Muscle of arm (tissue), 12 donors: ENCODE measurements around the gene OSCP1. TPM values are rescaled to one million over a fixed set of nuclear protein-coding genes. Genes with fewer than 3 reads are reported as not detected.

Source experiments
- DNase-seq: peaks from one replicate; pipeline ENCODE4 v3.0.0-alpha.2; 2013
- polyA plus RNA-seq, 12 donors: library from polyadenylated mRNA; unstranded; fragments of 120-200 nt; gene quantifications; one replicate each; pipeline ENCODE4 v1.2.1, GENCODE V29; 2013; ENCODE audit not compliant: insufficient read length in 12 of 12

OSCP1 gene
- polyA plus RNA-seq, 12 donors, result 4.1 to 21.7 (median 6.1) TPM; not detected in 1

DNA sequence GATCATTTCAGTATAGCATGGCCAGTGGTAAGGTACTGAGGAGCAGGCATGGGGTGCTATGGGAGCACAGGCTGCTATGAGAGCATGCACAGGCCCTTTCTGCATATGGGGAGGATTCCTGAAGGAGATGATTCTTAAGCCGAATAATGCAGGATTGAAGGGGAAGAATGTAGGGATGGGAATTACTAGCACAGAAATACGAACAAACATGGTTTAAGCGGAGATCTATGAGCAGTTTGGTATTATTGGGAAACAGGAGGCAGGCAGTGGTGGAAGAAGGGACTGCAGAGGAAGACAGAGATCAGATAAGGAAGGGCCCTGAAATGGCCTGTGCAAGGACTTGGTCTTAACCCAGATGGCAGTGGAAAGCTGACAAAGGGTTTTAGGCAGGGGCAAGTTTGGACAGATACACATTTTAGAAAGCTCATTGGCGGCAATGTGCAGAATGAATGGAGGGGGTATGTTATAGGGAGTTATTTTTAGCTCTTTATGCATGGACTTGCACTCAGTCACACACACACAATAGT lies 1.7 kb downstream of the OSCP1 start:
- no peak for DNase-seq

DNA sequence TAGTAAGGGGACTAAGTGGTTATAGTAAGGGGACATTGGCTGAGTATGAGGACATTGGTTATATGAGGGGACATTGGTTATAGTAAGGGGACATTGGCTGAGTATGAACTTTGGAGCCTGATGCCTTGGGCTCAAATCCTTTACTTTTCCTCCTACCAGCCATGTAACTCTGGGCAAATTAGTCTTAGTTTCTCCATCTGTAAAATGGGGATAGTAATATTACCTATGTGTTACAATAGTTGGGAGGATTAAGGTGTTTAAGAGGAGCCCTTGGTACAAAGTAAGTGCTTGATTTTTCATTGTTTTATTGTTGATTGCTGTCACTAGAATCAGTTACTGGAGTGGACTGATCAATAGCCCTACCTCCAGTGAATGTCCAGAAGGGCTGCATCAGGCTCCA lies 2.8 kb downstream of the OSCP1 start:
- DNase-seq, result no peak

DNA sequence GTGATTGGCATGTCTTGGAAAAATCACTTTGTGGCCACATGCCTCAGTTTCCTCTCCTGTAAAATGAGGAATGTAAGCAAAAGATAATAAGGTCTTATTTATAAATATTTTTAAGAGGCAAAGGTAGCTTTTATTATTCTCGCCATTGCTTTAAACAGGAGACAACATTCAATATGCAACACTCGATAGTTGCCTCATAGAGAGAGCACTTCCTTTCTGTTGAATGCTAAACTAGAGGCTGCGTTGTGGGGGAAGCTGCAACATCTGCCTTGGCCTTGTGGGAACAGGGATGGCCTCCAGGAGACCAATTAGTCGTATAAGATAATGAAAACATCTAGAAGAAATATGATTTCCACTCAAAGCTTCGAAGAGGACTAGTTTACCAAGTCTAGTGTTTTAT lies 3.5 kb downstream of the OSCP1 start:
- DNase-seq, result no peak

DNA sequence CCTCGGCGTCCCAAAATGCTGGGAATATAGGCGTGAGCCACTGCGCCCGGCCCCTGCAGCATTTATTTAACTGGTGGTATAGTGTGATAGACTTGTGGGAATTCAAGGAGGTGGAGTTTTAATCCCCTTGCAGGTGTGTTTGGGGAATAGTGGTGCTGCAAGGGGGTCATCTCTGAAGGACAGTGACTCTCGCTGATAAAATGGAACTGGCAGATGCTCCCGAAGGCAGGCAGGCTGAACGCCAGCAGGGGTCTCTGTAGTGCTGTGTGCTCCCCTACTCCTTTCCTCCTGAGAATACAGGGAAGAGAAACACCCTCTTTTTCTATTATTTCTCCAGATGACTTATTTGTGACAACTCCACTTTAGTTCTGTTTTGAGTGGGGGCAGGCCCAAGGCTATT lies 4.0 kb downstream of the OSCP1 start:
- no peak for DNase-seq

DNA sequence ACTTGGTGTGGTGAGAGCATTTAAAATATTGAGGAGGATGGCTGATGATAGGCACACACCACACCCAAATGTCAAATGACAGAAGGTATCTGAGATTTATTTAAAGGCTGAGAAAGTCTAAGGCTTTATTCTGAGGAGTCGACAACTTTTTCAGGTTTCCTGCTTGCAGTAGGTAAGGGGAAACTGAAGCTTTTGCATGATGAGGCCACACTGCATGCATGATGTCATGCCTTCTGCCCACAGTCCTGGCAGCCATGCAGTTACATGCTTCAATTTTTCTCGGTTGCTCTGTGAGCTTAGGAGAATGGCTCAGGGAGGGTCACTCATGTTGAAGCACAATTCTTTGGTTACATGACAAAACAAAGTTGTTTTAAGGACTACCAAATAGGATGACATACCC lies 7.0 kb downstream of the OSCP1 start:
- no peak for DNase-seq

DNA sequence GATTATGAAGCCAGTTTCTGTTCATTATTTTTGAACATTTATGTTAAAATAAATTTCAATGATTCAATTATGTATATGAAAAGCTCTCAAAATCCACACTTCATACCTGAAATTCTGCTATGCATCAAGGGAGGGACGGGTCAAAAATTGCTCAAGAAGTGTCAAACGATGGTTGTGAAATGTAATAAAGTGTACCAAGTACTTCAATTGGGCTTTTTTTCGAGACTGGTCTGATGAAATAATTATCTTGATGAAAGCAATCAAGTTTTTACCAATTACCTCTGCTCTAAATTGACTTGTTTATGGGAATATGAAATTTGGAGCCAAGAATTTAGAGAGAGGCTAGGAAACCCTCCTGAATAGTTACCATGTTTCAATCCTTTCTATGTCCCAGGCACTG lies 7.9 kb downstream of the OSCP1 start:
- no peak for DNase-seq

DNA sequence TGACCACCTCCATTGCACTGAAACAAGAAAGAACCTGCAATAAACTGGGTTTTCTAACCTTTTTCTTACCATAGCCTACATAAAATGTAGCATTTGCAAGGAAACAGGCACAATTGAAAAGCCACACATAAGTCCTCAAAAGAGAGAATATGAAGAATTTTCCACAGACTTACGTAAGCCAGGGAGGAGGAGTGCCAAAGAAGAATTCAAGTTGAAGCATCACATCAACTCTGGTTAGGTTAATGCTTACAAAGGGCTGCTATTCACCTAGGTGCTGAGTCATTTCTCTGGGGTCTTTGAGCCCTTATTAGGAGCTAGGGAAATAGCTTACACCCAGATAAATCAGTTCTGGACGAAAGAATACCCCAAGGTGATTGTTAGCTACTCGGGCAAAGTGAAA lies 9.6 kb downstream of the OSCP1 start:
- DNase-seq, result no peak

DNA sequence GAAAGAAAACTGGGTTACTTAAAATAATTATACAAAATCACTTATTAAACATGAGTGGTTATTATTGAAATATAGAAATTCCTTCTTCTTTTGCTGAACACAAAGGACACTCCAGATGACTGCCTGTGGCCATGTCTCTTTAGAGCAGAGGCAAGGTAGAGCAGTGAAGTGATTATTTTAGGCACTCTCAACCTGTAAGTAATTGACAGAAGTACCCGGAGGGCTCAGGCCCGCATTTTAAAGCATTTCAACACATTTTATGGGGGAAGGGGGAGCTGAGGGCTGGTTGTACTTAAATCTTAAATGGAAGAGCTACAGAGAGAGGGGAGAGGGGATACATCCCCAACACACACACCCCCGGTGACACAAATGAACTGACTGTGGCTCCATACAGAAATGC lies 10.2 kb downstream of the OSCP1 start:
- DNase-seq, result no peak

DNA sequence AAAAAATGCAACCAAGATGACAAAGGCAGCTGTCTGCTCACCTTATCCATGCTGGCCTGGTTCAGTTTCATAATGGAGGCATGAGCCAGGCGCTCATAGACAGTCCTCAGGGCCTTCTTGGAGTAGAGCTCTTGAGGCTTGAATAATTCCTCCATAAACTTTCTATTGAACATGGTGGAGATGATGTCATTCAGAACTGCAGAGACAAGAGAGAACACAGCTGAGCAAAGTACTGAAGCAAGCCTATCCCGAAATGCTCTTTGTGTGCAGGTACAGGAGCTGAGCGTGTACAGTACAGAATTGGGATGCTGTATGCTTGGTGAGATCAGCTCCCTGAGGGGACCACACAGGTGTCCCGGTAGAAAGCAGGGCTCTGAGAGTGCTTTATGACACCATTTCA lies 11.5 kb downstream of the OSCP1 start:
- DNase-seq, result no peak

DNA sequence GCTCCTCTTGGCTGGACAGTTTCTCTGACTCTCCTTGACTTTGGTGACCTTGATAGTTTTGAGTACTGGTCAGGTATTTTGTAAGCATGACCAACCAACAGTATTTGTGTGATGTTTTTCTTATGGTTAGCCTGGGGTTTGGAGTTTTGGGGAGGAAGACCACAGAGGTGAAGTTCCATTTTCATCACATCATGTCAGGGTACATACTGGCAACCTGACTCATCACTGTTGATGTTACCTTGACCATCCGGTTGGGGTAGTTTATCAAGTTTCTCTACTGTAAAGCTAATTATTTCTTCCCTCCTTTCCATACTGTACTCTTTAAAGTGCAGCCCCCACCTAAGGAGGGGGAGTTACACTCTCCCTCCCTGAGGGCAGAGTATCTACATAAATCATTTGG lies 13.4 kb downstream of the OSCP1 start:
- DNase-seq, result no peak

DNA sequence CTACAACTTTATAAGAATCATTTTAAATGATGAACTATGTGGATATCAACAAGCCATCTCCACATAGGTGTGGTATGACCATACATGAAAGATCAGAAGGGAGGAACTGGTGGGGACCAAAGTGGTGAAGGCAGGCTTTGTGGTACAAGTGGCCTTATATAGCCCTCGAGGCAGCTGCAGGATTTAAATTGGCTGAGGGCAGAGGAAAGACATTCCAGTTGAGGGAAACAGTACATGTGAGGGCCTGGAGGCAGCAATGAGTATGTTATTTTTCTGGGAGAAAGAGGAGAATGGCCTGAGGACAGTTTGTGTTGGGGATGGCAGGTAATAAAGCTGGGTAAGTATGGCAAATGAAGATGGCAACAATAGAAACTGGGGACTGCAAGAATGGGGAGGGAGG lies 17.1 kb downstream of the OSCP1 start:
- no peak for DNase-seq

DNA sequence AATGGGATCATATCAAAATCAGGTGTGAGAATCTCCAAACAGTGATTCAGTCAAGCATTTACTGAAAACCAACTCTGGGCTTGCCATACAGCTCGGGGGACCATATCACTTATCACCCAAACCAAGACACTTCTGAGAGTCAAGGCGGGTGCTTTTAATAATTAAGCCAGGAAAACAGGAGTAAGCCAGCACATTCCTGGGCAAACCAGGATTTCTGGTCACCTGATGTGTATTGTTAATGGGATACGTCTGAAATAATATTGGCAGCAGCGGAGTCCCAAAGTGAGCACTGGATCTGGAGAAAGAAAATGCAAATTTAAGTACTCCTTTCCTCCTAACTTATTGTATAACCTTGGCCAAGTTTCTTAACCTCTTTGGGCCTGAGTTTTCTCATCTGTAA lies 17.6 kb downstream of the OSCP1 start:
- DNase-seq, result no peak

DNA sequence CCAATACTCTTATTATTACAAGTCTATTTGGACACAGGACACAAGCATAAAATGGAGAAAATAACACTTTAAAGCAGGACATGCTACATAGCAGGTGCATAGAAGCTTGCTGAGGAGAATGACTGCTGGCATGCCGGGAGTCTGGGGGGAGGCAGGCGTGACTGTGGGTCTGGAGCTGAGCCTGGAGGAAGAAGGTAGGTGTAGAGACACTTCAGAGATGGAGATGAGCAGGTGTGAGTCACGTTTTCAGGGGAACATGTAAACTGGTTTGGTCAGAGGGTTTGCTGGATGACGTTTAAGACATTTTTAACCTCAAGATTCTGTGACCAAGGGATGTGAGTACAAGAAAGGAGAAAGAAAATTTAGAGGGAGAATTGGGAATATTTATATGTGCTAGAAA lies 24.5 kb downstream of the OSCP1 start:
- no peak for DNase-seq

DNA sequence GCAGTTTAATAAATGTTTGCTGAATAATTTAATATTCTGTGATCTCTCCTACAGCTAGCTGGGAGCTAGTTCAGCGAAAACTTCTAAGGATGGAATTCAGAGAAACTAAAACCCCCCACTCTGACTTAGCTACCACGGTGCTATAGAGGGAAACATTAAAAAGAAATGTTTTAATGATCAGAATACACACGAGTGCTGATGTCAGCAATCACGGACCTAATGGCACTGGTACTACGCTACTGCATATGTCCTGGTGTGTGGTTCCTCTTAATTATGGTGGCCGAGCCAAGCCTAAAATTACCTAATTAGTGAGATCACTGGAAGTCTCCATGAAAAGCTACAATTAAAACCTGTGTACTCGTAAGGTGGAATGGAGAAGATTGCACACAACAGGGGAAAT lies 28.6 kb downstream of the OSCP1 start:
- no peak for DNase-seq

DNA sequence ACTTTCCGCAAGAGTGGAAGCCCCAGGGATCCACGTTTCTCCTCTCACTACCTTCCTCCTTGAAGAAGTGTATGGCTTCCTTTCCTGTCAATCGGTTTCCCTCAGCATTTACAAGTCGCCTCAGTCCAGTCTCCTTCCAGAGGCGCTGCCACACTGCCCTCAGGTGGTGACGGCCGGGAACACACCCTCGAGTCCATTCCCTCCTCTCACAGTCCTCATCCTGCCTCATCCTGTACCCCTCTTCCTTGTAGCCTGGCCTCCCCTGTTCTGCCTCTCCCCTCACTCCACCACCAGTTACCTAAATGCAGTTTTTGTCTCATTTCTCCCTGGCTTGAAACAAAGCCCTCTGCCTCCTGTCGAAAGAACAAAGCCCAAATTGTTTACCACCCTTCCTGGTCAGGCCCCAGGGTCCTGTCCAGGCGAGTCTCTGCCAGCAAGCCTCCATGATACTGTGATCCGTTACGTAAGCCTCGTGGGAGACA lies 29.4 kb downstream of the OSCP1 start:
- DNase-seq, result peak; percentile 88

DNA sequence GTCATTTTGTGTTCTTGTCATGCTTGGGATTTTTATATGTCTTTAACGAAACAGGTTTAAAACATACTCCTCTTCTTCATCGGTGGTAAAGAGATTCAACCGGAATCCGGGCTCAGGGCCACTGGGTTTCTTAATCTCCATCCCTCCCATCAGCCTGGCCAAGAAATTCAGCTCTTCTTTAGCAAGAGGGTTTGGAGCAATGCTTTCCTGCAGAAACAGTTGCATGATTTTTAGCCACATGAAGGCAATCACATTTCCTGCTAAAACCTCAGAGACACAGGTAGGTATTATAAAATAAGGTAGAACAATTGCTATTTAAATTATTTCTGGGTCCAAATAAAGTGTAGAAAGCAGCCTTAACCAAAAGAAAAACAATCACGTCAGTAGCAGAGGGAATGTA lies 29.8 kb downstream of the OSCP1 start:
- DNase-seq, result no peak

DNA sequence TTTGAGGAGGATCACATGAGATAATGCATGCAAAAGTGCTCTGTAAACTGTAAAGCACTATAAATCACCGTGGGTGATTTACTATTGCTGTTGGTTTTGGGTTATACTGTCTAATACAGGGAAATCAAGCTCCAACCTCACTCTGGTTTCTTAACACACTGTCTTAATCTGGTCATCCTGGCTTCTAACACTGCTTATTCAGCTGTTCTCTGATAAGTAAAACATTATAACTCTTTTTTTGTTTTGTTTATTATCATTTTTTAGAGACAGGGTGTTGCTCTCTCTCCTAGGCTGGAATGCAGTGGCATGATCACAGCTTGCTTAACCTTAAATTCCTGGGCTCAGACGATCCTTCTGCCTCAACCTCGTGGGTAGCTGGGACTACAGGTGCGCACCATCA lies 30.7 kb downstream of the OSCP1 start:
- DNase-seq, result no peak

DNA sequence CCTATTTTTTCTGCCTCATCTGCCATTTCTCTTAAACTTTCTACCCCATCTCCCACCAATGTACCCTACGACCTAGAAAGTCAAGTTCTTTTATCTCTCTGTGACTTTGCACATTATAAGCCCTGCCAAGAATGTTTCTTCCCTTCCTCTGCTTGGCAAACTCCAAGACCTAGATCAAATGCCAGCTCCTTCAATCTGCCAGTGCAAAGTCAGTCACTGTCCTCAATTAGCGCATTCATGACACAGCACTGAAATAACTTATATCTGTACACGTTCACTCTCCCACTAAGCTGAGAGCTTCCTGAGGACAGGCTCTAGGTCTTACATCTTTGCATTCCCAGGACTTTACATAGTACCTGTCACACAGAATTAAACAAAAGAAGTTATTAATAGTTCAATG lies 31.1 kb downstream of the OSCP1 start:
- no peak for DNase-seq

DNA sequence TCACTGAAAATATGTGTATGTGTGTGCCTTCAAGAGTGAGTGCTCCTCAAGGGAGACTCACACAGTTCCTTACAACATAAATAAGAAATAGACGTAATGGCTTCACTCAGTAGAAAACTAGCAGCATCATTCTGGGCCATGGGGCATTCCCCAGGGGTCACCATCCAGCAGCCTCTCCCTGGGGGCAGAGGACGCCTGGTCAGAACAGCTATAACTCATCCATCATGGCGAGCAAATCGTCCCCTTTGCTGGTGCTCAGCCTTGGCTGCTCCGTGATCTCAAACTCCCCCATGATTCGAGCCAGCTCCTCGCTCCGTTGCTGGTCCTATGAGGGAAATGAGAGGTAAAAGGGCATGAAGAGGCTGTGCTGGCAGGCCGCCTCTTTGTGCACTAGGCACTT lies 32.3 kb downstream of the OSCP1 start:
- no peak for DNase-seq

DNA sequence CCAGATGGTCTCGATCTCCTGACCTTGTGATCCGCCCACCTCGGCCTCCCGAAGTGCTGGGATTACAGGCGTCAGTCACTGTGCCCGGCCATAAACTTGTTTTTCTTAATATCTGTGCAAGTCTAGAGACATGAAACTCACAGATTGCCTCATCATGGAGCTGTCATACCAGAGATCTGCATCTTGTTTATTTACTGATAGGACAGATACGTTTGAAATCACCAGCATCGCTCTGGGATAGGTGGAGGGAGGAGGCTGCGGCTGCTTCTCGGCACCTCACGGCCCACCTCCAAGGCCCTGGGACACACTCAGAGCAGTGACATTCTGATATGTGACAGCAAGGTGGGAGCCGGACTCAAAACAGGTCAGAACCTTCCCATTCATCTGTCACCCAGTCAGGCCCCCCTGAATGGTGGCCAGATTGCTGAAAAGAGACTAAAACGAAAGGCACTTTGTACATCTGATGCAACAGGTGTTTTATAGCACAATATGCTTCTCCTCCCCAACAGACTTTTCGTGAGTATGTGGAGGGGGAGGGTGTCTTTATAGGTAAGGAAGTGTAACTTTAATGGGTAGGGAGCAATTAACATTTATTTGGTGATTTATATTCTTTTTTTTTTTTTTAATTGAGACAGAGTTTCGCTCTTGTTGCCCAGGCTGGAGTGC lies 34.5 kb downstream of the OSCP1 start:
- DNase-seq, result no peak

DNA sequence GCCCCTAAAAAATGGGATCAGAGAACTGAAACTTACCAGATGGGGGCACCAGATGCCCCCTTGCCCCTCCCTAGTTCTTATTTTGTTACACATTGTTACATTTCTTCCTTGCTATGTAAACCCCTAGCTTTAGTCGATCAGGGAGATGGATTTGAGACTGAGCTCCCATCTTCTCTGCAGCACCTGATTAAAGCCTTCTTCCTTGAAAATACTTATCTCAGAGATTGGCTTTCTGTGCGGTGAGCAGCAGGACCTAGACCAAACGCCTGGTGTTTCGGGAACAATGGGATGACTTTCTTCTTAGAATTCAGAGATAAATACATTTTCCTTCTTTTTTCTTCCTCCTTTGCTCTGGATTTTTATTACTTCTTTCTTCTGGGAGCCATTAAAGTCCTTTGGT lies 35.9 kb downstream of the OSCP1 start:
- DNase-seq, result no peak

DNA sequence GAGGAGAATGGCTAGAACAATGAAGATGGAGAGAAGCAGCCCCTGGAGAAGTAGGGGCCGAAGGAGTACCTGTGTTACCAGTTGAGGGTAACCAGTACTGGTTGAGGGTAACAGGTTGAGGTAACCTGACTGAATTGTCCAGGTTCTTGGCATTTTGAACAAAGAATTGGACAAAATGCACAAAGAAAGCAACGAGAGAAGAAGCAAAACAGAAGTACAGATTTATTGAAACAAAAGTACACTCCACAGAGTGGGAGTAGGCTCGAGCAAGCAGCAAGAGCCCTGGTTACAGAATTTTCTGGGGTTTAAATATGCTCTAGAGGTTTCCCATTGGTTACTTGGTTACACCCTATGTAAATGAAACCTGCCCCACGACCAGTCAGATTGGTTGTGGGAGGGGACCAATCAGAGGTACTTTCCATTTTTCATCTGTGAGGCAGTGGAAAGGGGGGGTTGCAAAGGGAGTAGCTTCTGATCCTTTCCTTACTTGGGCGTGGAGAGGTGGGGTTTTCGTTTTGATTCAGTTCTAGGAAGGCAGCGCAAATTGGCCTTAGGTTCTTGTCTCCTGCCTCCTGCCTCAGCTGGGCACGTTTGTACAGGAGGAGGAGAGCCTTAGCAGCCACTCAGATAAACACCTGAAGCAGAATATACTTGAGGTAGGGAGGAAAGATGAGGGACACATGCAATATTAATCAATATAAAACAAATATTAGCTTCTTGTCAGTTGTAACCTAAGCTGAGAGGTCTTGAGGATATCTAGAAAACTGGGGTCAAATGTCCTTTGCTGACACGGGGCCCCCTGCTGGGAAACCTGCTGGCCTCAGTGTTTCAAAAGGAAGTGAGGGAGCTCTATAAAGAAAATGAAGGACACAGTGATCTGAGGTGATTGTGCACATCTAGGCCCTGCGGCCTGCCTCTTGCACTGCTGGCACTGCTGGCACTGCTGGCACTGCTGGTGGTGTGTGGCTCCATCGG lies 38.3 kb downstream of the OSCP1 start:
- DNase-seq, result no peak

DNA sequence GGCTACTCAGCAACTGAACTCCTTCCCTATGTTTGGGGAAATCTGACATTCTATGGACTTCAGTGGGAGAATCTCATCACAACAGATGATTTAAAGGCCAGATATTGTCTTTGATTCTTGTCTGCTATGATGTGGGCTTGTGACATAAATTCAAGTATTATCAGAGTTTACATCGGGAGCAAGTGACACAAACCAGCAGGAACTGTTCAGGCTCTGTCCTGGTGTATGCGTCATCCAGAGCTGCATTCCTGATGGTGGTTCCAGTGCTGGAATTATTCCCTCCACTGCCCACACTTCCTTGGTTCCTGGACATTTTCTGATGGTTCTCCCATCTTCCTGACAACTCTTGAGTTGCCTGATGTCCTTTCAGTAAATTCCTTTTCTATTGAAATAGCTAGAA lies 41.8 kb downstream of the OSCP1 start:
- DNase-seq, result no peak
